PFSK-1 (cell line): ENCODE results near the gene MAB21L3.

Experiments used
- FOXP2 ChIP-seq: optimal IDR thresholded peaks from 2 replicates; pipeline ENCODE3; 2011; ENCODE audit warnings: borderline replicate concordance, control low read depth, inconsistent platforms; ENCODE audit not compliant: insufficient read depth; ENCODE audit errors: extremely low read length, extremely low read depth
- POLR2AphosphoS5 ChIP-seq: IDR thresholded peaks from 2 replicates; pipeline ENCODE4 v1.6.1; 2012; ENCODE audit warnings: low read depth, mild to moderate bottlenecking, control low read depth, low read length, moderate library complexity
- SIN3A ChIP-seq: IDR thresholded peaks from 2 replicates; pipeline ENCODE4 v1.6.1; 2012; ENCODE audit warnings: mild to moderate bottlenecking, low read length, moderate library complexity, borderline replicate concordance; ENCODE audit not compliant: insufficient read depth
- TAF1 ChIP-seq: IDR thresholded peaks from 2 replicates; pipeline ENCODE4 v1.6.1; 2012; ENCODE audit warnings: low read length, control low read depth, borderline replicate concordance; ENCODE audit not compliant: insufficient read depth
- TF ChIP-seq, protein P1 (sequence below), 2 experiments: IDR thresholded peaks; 2 replicates each; pipeline versions ENCODE4 v1.6.1 to v1.8.0; 2011 to 2012; ENCODE audit warnings: low read depth in 2 of 2, low read length in 2 of 2, control low read depth in 1 of 2, inconsistent platforms in 1 of 2, mild to moderate bottlenecking in 1 of 2, moderate library complexity in 1 of 2; ENCODE audit not compliant: insufficient read depth in 1 of 2

The MAB21L3 gene

GRCh38 chr1:116087628-116088027, 23.6 kb upstream of the MAB21L3 start:
- TF ChIP-seq SIN3A (no peak), POLR2AphosphoS5 (no peak), FOXP2 (no peak), TAF1 (no peak)
- TF ChIP-seq, protein P1, sequence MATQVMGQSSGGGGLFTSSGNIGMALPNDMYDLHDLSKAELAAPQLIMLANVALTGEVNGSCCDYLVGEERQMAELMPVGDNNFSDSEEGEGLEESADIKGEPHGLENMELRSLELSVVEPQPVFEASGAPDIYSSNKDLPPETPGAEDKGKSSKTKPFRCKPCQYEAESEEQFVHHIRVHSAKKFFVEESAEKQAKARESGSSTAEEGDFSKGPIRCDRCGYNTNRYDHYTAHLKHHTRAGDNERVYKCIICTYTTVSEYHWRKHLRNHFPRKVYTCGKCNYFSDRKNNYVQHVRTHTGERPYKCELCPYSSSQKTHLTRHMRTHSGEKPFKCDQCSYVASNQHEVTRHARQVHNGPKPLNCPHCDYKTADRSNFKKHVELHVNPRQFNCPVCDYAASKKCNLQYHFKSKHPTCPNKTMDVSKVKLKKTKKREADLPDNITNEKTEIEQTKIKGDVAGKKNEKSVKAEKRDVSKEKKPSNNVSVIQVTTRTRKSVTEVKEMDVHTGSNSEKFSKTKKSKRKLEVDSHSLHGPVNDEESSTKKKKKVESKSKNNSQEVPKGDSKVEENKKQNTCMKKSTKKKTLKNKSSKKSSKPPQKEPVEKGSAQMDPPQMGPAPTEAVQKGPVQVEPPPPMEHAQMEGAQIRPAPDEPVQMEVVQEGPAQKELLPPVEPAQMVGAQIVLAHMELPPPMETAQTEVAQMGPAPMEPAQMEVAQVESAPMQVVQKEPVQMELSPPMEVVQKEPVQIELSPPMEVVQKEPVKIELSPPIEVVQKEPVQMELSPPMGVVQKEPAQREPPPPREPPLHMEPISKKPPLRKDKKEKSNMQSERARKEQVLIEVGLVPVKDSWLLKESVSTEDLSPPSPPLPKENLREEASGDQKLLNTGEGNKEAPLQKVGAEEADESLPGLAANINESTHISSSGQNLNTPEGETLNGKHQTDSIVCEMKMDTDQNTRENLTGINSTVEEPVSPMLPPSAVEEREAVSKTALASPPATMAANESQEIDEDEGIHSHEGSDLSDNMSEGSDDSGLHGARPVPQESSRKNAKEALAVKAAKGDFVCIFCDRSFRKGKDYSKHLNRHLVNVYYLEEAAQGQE (IDR thresholded peaks at IDR 0.05; ENCODE audit: insufficient read depth in 1 of 2, low read depth in 2 of 2, low read length in 2 of 2) = no peak

DNA sequence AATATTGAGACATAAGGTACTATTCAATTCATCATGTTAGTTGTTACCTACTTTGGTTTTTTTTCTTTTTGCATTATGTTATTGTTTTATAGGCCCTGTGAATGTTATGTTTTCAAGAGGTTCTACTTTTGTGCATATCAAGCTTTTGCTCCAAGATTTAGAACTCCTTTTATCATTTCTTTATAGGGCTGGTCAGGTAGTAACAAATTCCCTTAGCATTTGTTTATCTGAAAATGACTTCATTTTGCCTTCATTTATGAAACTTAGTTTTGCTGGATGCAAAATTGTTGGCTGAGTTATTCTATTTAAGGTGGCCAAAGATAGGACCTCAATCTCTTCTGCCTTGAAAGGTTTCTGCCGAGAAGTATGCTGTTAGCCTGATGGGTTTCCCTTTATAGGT, 21.3 kb upstream of the MAB21L3 start:
- no peak for TF ChIP-seq POLR2AphosphoS5
- no peak for TF ChIP-seq SIN3A
- TF ChIP-seq, protein P1 (IDR thresholded peaks at IDR 0.05; ENCODE audit: insufficient read depth in 1 of 2, low read depth in 2 of 2, low read length in 2 of 2) = no peak
- TF ChIP-seq TAF1 = no peak

GRCh38 chr1:116091083-116091482, 20.1 kb upstream of the MAB21L3 start:
- TF ChIP-seq, protein P1 (IDR thresholded peaks at IDR 0.05; ENCODE audit: insufficient read depth in 1 of 2, low read depth in 2 of 2, low read length in 2 of 2) = no peak
- TF ChIP-seq TAF1 (no peak), FOXP2 (no peak), SIN3A (no peak), POLR2AphosphoS5 (no peak)

DNA sequence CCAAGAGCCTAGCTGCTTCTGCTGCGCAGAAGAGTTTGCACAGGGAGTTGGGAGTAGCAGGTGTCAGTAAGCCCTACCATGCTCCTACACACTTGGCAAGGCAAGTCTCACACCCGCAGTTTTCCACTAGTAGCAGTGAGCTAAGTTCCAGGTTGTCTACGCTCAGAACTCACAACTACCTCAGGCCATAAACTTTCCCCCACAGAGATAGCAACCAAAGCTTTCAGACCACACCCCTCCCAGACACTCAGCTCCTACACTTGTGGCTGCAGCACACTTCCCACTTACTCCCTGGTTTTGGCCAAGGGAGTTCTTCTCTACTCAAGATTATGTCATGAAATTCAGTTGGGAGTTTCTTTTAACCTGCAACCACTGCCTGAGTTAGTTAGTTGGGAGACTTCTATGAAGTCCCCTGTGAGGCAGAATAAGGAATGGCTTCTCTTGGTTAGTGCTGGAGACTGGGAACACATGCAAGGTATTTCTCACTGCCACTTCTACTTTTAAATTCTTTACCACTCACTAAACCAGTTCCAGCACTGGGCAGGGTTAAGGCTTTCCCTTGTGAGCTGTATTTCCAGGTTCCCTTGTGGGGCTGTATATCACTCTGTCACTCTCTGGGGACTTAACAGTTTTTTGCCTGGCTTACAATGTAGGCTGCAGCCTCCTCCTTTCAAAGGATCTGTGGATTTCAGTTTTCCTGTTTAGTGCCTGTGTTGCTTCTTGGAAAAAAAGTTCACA, 18.3 kb upstream of the MAB21L3 start:
- no peak for TF ChIP-seq FOXP2
- TF ChIP-seq POLR2AphosphoS5 = no peak
- no peak for TF ChIP-seq SIN3A
- TF ChIP-seq TAF1 = no peak
- TF ChIP-seq, protein P1 (IDR thresholded peaks at IDR 0.05; ENCODE audit: insufficient read depth in 1 of 2, low read depth in 2 of 2, low read length in 2 of 2) = no peak

DNA sequence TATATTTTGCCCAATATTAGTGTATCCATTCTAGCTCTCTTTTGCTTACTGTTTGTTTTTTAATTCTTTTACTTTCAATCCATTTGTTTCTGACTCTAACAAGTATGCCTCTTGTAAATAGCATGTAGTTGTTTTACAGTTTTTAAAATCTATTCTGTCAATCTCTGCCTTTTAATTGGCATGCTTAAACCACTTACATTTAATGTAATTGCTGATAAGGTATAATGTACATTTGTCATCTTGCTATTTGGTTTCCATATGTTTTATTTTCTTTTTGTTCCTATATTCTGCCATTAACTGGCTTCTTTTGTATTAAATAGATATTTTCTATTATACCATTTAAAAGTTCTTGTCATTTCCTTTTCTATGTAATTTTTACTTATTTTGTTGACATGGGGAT, 16.2 kb upstream of the MAB21L3 start:
- no peak for TF ChIP-seq FOXP2
- TF ChIP-seq SIN3A = no peak
- TF ChIP-seq, protein P1 (IDR thresholded peaks at IDR 0.05; ENCODE audit: insufficient read depth in 1 of 2, low read depth in 2 of 2, low read length in 2 of 2) = no peak
- TF ChIP-seq POLR2AphosphoS5 = no peak
